ENCODE data around the gene NUDT7.

The NUDT7 gene

GRCh38 chr16:77729951-77730350 is 7.6 kb downstream of the NUDT7 start:
- no peak for DNase-seq

GRCh38 chr16:77732241-77732946 is 10.1 kb downstream of the NUDT7 start:
- DNase-seq = no peak

GRCh38 chr16:77736879-77737278 is 14.6 kb downstream of the NUDT7 start:
- no peak for DNase-seq

- DNase-seq = no peak
Observed at GRCh38 chr16:77738706-77739558, 16.6 kb downstream of the NUDT7 start.

- DNase-seq = no peak
Observed at GRCh38 chr16:77739559-77739892, 17.2 kb downstream of the NUDT7 start.

GRCh38 chr16:77744141-77744540 is 21.8 kb downstream of the NUDT7 start:
- DNase-seq = no peak

GRCh38 chr16:77745972-77746371 is 23.7 kb downstream of the NUDT7 start:
- DNase-seq = no peak

GRCh38 chr16:77748421-77749005 is 26.2 kb downstream of the NUDT7 start:
- no peak for DNase-seq

GRCh38 chr16:77749415-77749814 is 27.1 kb downstream of the NUDT7 start:
- no peak for DNase-seq

GRCh38 chr16:77758046-77758445 is 35.7 kb downstream of the NUDT7 start:
- DNase-seq = no peak

GRCh38 chr16:77758508-77758907 is 36.2 kb downstream of the NUDT7 start:
- DNase-seq = no peak

- DNase-seq = no peak
Observed at GRCh38 chr16:77759201-77759600, 36.9 kb downstream of the NUDT7 start.

GRCh38 chr16:77759821-77760220 is 37.5 kb downstream of the NUDT7 start:
- no peak for DNase-seq

GRCh38 chr16:77760800-77761199 is 38.5 kb downstream of the NUDT7 start:
- no peak for DNase-seq

GRCh38 chr16:77761204-77761603 is 38.9 kb downstream of the NUDT7 start:
- DNase-seq = no peak

GRCh38 chr16:77762262-77762661 is 39.9 kb downstream of the NUDT7 start:
- DNase-seq = no peak

- DNase-seq = no peak
Observed at GRCh38 chr16:77763994-77764393, 41.7 kb downstream of the NUDT7 start.

GRCh38 chr16:77767211-77767610 is 44.9 kb downstream of the NUDT7 start:
- no peak for DNase-seq

- no peak for DNase-seq
Observed at GRCh38 chr16:77767826-77768225, 45.5 kb downstream of the NUDT7 start.

GRCh38 chr16:77775911-77776909 is 53.9 kb downstream of the NUDT7 start:
- DNase-seq = no peak

- no peak for DNase-seq
Observed at GRCh38 chr16:77777745-77778144, 55.4 kb downstream of the NUDT7 start.

GRCh38 chr16:77780378-77780837 is 58.1 kb downstream of the NUDT7 start:
- no peak for DNase-seq

GRCh38 chr16:77781091-77781490 is 58.8 kb downstream of the NUDT7 start:
- no peak for DNase-seq

Data from stimulated activated CD4-positive, alpha-beta T cell treated with anti-CD3 and anti-CD28 coated beads, Interleukin-4, amount 100 ng/mL, for 4 hours (primary cell).